ENCODE measurements around the gene SOX1.

The SOX1 gene

DNA sequence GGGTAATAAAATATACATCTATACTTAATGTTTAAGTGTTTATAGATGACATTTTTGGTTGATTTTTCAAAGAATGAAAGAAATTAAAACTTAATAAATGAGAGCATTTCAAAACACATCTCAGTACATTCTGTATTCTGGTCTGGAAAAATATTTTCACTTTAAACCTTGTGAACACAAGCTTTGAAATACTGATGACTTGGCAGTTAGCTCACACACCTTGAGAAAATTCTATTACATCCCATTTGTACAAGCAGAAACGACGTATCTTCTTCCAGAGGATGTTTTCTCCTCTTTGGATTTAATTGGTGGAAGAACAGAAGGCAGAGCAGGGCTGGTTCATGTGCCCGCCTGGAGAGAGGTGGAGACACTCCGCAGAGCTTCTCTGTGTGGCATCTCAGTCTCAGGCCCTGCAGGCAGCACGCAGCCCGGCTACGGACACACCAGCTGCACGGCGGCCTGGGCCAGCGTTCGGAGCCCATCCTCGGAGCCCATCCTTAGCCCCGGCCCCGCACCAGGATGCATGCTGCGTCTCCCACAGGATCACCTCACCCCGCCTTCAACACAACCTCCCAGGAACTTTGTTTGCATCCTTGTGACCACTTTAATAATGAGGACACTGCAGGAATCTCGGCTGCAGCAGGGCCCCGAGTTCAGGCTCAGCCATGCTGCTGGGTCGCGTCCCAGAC is 48.6 kb downstream of the SOX1 start:
- no peak overlapping the region for H3K4me3 ChIP-seq (ENCODE audit: control insufficient read depth, low read depth, low read length)
- no peak for TF ChIP-seq CTCF (conservative IDR thresholded peaks at IDR 0.05; ENCODE audit: control insufficient read depth, insufficient read depth, low read depth, low read length)
- no peak for DNase-seq (ENCODE audit: low read depth)

DNA sequence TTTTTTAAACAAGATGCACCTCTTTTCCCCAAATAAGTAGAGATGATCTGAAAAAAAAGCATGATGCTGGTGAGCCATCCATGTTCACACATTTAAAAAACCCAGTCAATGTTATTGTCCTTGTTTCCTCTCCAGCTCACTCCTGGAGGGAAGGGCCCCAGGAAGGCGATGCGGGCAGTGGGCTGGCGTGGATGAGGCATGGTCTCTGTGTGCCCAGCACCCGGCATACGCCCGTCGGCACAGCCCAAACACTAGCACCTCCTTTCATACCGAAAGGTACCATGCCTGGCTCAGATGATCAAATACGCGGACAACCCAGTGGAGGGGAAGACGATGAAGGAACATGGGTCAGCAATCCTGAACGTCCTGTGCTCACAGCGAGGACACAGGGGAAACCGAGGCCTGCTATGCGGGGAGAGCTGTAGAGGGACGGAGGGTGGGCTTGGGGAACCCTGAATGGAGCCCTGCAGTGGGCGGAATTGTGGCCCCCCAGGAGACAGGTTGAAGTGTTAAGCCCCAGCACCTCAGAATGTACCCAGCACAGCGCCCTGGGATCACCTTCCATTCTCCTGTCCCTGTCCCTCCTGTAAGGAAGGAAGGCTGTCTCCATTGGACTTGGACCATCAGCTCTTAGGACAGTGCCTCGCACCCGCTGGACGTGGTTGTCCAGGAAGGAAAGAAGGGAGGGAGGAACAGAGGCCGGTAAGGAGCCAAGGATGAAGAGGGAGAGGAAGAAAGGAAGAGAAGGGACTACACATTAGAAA is 49.4 kb downstream of the SOX1 start:
- no peak for DNase-seq (ENCODE audit: low read depth)
- no peak for TF ChIP-seq CTCF (conservative IDR thresholded peaks at IDR 0.05; ENCODE audit: control insufficient read depth, insufficient read depth, low read depth, low read length)
- no peak overlapping the region for H3K4me3 ChIP-seq (ENCODE audit: control insufficient read depth, low read depth, low read length)

DNA sequence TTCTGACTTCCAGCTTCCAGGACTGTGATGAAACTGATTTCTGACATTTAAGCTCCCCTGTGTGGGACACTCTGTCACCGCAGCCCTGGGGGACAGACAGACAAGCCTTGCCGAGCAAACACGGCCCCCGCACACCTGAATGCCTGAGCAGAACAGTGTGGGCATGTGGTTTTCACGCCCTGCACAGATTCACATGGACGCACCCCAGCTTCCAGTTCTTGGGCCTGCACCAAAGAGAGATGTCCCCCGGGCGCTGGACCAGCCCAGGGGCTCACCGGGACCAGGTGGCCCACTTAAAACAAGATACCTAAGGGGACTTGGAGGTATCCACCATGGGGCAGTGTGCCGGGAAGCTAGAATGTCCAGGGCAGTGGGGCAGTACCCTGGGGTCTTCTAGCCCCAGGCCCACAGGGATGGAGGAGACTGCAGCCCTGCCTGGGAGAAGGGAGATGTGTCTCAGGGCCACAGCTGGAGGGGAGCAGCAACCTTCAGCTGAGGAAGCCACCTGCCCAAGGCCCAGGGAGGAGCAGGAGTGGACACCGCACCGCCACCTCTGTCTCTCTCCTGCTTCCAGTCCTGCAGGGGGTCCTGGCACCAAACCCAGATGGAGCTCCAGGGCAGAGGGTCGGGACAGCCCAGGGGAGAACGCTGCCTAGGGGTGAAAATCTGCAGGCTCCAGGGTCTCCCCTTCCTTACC is 50.5 kb downstream of the SOX1 start:
- DNase-seq (ENCODE audit: low read depth): no peak
- H3K4me3 ChIP-seq (ENCODE audit: control insufficient read depth, low read depth, low read length): no peak overlapping the region
- TF ChIP-seq CTCF (conservative IDR thresholded peaks at IDR 0.05; ENCODE audit: control insufficient read depth, insufficient read depth, low read depth, low read length): no peak

GRCh38 chr13:112117955-112118302 is 51.0 kb downstream of the SOX1 start:
- DNase-seq (ENCODE audit: low read depth): no peak
- no peak overlapping the region for H3K4me3 ChIP-seq (ENCODE audit: control insufficient read depth, low read depth, low read length)
- TF ChIP-seq CTCF (conservative IDR thresholded peaks at IDR 0.05; ENCODE audit: control insufficient read depth, insufficient read depth, low read depth, low read length): no peak

DNA sequence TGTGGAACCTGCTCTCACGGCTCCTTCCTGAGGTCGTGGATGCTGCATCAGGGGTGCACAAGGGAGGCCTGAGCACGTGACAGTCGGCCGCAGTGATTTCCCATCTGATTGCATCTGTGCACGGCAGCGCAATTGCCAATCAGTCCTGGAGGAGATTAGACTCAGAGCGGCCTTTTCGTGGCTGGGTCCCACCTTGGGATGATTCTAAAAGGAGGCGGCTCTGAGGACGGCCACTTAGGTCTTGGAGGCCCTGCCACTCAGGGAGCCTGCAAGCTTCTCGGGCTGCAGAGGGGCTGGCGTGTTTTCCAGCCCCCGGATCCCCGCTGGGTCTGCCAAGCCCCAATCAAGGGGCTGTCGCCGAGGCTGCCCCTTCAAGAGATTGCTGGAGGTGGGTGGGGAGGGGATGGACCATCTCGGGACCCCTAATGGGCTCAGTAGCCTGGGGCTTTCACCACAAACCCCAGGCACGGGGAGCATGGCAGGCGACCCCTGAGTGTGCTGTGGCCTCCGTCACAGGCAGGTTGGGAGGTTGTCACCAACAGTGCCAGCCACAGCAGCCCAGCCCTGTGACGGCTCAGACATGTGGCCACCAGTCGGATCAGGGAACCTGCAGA is 51.6 kb downstream of the SOX1 start:
- TF ChIP-seq CTCF (conservative IDR thresholded peaks at IDR 0.05; ENCODE audit: control insufficient read depth, insufficient read depth, low read depth, low read length): no peak
- H3K4me3 ChIP-seq (ENCODE audit: control insufficient read depth, low read depth, low read length): no peak overlapping the region
- no peak for DNase-seq (ENCODE audit: low read depth)

DNA sequence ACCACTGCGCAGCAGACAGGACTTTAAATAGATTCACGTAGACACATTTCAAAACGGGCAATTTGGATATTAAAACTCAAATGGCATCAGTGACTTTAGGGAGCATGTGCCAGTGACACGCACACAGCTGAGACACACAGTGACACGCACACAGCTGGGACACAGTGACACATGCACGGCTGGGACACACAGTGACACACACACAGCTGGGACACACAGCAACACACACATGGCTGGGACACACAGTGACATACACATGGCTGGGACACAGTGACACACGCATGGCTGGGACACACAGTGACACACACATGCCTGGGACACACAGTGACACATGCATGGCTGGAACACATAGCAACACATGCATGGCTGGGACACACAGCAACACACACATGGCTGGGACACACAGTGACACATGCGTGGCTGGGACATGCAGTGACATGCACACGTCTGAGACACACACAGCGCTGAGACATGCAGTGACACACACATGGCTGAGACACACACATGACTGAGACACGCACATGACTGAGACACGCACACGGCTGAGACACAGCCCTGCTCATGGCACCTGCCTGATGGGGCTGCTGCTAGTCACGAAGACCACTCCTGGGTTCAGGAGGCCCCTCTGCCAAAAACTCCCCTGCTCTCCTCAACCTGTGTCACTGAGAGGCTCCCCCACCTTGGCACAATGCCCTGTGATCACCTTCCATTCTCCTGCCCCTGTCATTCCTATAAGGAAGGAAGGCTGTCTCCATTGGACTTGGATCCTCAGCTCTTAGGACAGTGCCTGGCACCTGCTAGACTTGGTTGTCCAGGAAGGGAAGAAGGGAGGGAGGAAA is 52.5 kb downstream of the SOX1 start:
- no peak overlapping the region for H3K4me3 ChIP-seq (ENCODE audit: control insufficient read depth, low read depth, low read length)
- DNase-seq (ENCODE audit: low read depth): no peak
- TF ChIP-seq CTCF (conservative IDR thresholded peaks at IDR 0.05; ENCODE audit: control insufficient read depth, insufficient read depth, low read depth, low read length): no peak

Measured in fibroblast of mammary gland (primary cell).